SK-N-MC (cell line): ENCODE data around the gene PALM.

Experiments used
- EZH2 ChIP-seq: fragments of 200-600 bp; sonication (generic); IDR thresholded peaks from one replicate; pipeline ENCODE4 v1.6.1; 2017; ENCODE audit warnings: antibody characterized with exemption
- FOXP2 ChIP-seq: optimal IDR thresholded peaks from 2 replicates; pipeline ENCODE3; 2011; ENCODE audit warnings: mild to moderate bottlenecking, moderate library complexity; ENCODE audit not compliant: insufficient read depth; ENCODE audit errors: extremely low read length, control extremely low read depth
- POLR2AphosphoS5 ChIP-seq: IDR thresholded peaks from 2 replicates; pipeline ENCODE4 v1.6.1; 2012; ENCODE audit warnings: mild to moderate bottlenecking, low read depth, low read length, borderline replicate concordance

GRCh38 chr19:732148-733069, 23.7 kb downstream of the PALM start:
- TF ChIP-seq EZH2, result no peak
- TF ChIP-seq POLR2AphosphoS5, result no peak
- TF ChIP-seq FOXP2, result no peak
